A549 (cell line): Measurements from ENCODE around the gene FHIP1A. TPM values are rescaled to one million over a fixed set of nuclear protein-coding genes. Genes with fewer than 3 reads are reported as not detected.
A peak's percentile ranks its signal among the peaks of the same experiment; 100 is the strongest.

Experiments
- ATAC-seq, 2 experiments: fragments of 200-7000 bp in 1 of 2; fragments of >200 bp in 1 of 2; cut with Nextera tagmentation in 1 of 2; cut with Tn5 transposase in 1 of 2; 3 replicates each; pipeline versions ENCODE4 v1.8.0 to v1.9.1; 2018 to 2020; ENCODE audit warnings: mild to moderate bottlenecking in 1 of 2, moderate library complexity in 1 of 2
- CTCF ChIA-PET: fragments of 300-600 bp; sonication (Branson Sonifier 250); formaldehyde crosslinking; extraction: SDS; loops from one replicate; lab custom pipeline; 2021; ENCODE audit warnings: antibody characterized with exemption, inconsistent platforms; lab: Yijun Ruan, JAX
- POLR2A ChIA-PET: fragments of 350-600 bp; formaldehyde crosslinking; extraction: SDS; loops from one replicate; lab custom pipeline; 2021; ENCODE audit warnings: antibody characterized with exemption, inconsistent platforms; lab: Yijun Ruan, JAX
- DNase-seq, 2 experiments: peaks; one replicate each; pipeline versions ENCODE4 v3.0.0 to v3.0.0-alpha.2; 2011 to 2016; ENCODE audit warnings: low read depth in 1 of 2, low spot score in 1 of 2
- FAIRE-seq: peaks from 2 replicates; lab custom pipeline; 2011; peaks lifted over from hg19 to GRCh38; lab: Jason Lieb, UNC
- H3K27ac ChIP-seq, 2 experiments: fragments of >200 bp; sonication (Bioruptor Twin); formaldehyde crosslinking; 3 replicates each; pipeline ENCODE4 v1.5.1; 2016 to 2017
- H3K4me1 ChIP-seq: fragments of >200 bp; sonication (Bioruptor Twin); formaldehyde crosslinking; 3 replicates; pipeline ENCODE4 v1.6.1; 2016
- H3K4me2 ChIP-seq: fragments of >200 bp; sonication (Bioruptor Twin); formaldehyde crosslinking; 3 replicates; pipeline ENCODE4 v1.6.1; 2016
- H3K4me3 ChIP-seq: fragments of >200 bp; sonication (Bioruptor Twin); formaldehyde crosslinking; 3 replicates; pipeline ENCODE4 v1.5.1; 2016
- H3K9me3 ChIP-seq: fragments of >200 bp; sonication (Bioruptor Twin); formaldehyde crosslinking; 3 replicates; pipeline ENCODE4 v1.6.1; 2016
- CBX8 ChIP-seq: fragments of 200-600 bp; sonication (generic); IDR thresholded peaks from 2 replicates; pipeline ENCODE4 v1.6.1; 2016
- CHD4 ChIP-seq: fragments of 200-600 bp; sonication (generic); IDR thresholded peaks from 2 replicates; pipeline ENCODE4 v1.6.1; 2016; ENCODE audit warnings: antibody characterized with exemption, mild to moderate bottlenecking, borderline replicate concordance
- EHF ChIP-seq: fragments of 250-450 bp; sonication (Bioruptor Pico); IDR thresholded peaks from 2 replicates; pipeline ENCODE4 v1.5.0; 2020; ENCODE audit warnings: mild to moderate bottlenecking
- ESRRA ChIP-seq: fragments of 150-350 bp; IDR thresholded peaks from 2 replicates; pipeline ENCODE4 v1.6.1; 2014; ENCODE audit warnings: mild to moderate bottlenecking, low read length, borderline replicate concordance
- FOSL2 ChIP-seq, 2 experiments: fragments of 450-650 bp in 1 of 2; fragments of >200 bp in 1 of 2; sonication (Bioruptor Twin) in 1 of 2; formaldehyde crosslinking; IDR thresholded peaks; 2 replicates each; pipeline versions ENCODE4 v1.5.0 to v1.6.1; 2016 to 2020; ENCODE audit warnings: mild to moderate bottlenecking in 1 of 2, moderate library complexity in 1 of 2
- MAFK ChIP-seq: fragments of 450-650 bp; IDR thresholded peaks from 2 replicates; pipeline ENCODE4 v1.6.1; 2014; ENCODE audit not compliant: partially characterized antibody
- MYC ChIP-seq: IDR thresholded peaks from 2 replicates; pipeline ENCODE4 v1.6.1; 2012; ENCODE audit warnings: mild to moderate bottlenecking, inconsistent platforms, low read length, improper control_type of control experiment, borderline replicate concordance
- NFE2L2 ChIP-seq: fragments of 150-350 bp; conservative IDR thresholded peaks from 2 replicates; pipeline ENCODE4 v1.6.1; 2014; ENCODE audit warnings: low read length
- POLR2A ChIP-seq: IDR thresholded peaks from 2 replicates; pipeline ENCODE4 v1.6.1; 2012; ENCODE audit warnings: mild to moderate bottlenecking, low read length
- POLR2AphosphoS2 ChIP-seq: conservative IDR thresholded peaks from 2 replicates; pipeline ENCODE4 v1.6.1; 2012; ENCODE audit warnings: low read length, improper control_type of control experiment, inconsistent platforms
- RAD21 ChIP-seq, 2 experiments: fragments of >200 bp in 1 of 2; sonication (Bioruptor Twin) in 1 of 2; formaldehyde crosslinking in 1 of 2; IDR thresholded peaks in 1 of 2; conservative IDR thresholded peaks in 1 of 2; 2 replicates in 1 of 2; 3 replicates in 1 of 2; pipeline ENCODE4 v1.6.1; 2012 to 2018; ENCODE audit warnings: inconsistent platforms in 1 of 2
- SMC3 ChIP-seq: fragments of >200 bp; sonication (Bioruptor Twin); formaldehyde crosslinking; IDR thresholded peaks from 3 replicates; pipeline ENCODE4 v1.6.1; 2018; ENCODE audit warnings: inconsistent platforms
- TFCP2L1 ChIP-seq: fragments of 250-450 bp; sonication (Bioruptor Pico); IDR thresholded peaks from 2 replicates; pipeline ENCODE4 v1.5.0; 2021; ENCODE audit warnings: mild to moderate bottlenecking
- TP53 ChIP-seq: fragments of 250-450 bp; sonication (Bioruptor Pico); IDR thresholded peaks from 2 replicates; pipeline ENCODE4 v1.5.0; 2021; ENCODE audit warnings: mild to moderate bottlenecking, moderate library complexity
- ZC3H11A ChIP-seq: fragments of 450-650 bp; IDR thresholded peaks from 2 replicates; pipeline ENCODE4 v1.6.1; 2014; ENCODE audit warnings: antibody characterized with exemption, mild to moderate bottlenecking
- ZNF302 ChIP-seq: fragments of 250-450 bp; sonication (Bioruptor Pico); IDR thresholded peaks from 2 replicates; pipeline ENCODE4 v1.9.0; 2021; ENCODE audit warnings: inconsistent platforms, mild to moderate bottlenecking, moderate library complexity
- WGBS: methylation state at CpG from one replicate; pipeline ENCODE4 v1.1.6; 2017; ENCODE audit errors: missing lambda C conversion rate; 5-methylcytosine and 5-hydroxymethylcytosine counted together
- polyA plus RNA-seq, 4 experiments: library from polyadenylated mRNA; depleted of rRNA in 3 of 4; stranded (reverse); fragments of >200 nt; fragmentation: RNase III in 1 of 4; extraction: RNeasy Plus Mini Kit Qiagen cat#74134 plus additional on column Dnase treatment in 1 of 4; gene quantifications; 2 replicates in 3 of 4; 3 replicates in 1 of 4; pipeline ENCODE4 v1.2.3, GENCODE V29; 2011 to 2017
- TF ChIP-seq, protein P1 (sequence below): IDR thresholded peaks from 2 replicates; pipeline ENCODE4 v1.6.1; 2012
- TF ChIP-seq, protein P2 (sequence below): IDR thresholded peaks from 2 replicates; pipeline ENCODE4 v1.6.1; 2012; ENCODE audit warnings: low read depth, borderline replicate concordance
- TF ChIP-seq, protein P3 (sequence below): fragments of >200 bp; sonication (Bioruptor Twin); formaldehyde crosslinking; IDR thresholded peaks from 3 replicates; pipeline ENCODE4 v1.5.1; 2016
- TF ChIP-seq, protein P4 (sequence below): fragments of 450-650 bp; IDR thresholded peaks from 2 replicates; pipeline ENCODE4 v1.6.1; 2014; ENCODE audit warnings: antibody characterized with exemption
- TF ChIP-seq, protein P5 (sequence below): fragments of 150-350 bp; IDR thresholded peaks from 2 replicates; pipeline ENCODE4 v1.6.1; 2014; ENCODE audit warnings: low read depth, mild to moderate bottlenecking, low read length
- TF ChIP-seq, protein P6 (sequence below): fragments of >200 bp; sonication (Bioruptor Twin); formaldehyde crosslinking; IDR thresholded peaks from 2 replicates; pipeline ENCODE4 v1.6.1; 2016

Gene FHIP1A
- polyA plus RNA-seq, 2 of the 4 experiments (the other 2 are of a cell fraction) = 0.09 TPM

DNA sequence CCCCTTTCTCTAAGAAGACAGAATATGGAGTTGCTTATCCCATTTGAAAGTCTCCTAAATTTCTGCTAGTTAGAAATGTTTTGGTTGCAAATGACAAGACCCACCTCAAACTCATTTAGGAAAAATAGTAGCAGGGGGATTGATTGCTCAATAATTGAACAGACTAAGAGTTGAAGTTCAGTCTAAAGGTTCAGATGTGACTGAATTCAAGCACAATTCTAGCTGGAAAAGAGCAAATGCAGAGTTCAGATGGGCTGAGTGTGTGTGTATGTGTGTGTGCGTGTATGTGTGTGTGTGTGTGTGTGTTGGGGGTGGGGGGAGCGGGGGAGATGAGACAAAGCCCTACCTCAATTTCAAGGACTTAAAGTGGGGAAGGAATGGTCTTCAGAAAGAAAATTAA lies 47.9 kb upstream of the FHIP1A start (continued):
- TF ChIP-seq, protein P1, sequence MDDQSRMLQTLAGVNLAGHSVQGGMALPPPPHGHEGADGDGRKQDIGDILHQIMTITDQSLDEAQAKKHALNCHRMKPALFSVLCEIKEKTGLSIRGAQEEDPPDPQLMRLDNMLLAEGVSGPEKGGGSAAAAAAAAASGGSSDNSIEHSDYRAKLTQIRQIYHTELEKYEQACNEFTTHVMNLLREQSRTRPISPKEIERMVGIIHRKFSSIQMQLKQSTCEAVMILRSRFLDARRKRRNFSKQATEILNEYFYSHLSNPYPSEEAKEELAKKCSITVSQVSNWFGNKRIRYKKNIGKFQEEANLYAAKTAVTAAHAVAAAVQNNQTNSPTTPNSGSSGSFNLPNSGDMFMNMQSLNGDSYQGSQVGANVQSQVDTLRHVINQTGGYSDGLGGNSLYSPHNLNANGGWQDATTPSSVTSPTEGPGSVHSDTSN = no peak
- TF ChIP-seq CBX8 (no peak), SMC3 (no peak), POLR2A (no peak), TP53 (CRISPR knock-in tag) (no peak), MYC (no peak), FOSL2 (IDR thresholded peaks at IDR 0.05) (no peak), FOSL2 (CRISPR knock-in tag; IDR thresholded peaks at IDR 0.05) (no peak), POLR2AphosphoS2 (no peak)

DNA sequence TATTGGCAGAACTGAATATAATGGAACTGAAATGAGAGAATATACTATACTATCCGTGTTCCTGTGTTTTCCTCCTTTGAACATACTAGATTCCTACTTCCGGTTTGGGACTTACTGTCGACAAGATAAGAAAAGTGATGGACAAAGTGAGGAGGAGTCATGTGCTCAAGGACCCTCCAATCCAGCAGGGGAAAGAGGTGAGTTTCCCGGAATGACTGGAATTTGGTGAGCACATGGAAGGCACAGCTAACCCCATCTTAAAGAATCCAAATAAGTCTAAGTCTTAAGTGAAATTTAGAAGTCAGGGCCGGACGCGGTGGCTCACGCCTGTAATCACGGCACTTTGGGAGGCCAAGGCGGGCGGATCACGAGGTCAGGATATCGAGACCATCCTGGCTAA lies 47.0 kb upstream of the FHIP1A start:
- Histone ChIP-seq H3K4me2 (no peak overlapping the region; the same call in 2 of the 3 replicates), H3K4me3 (no peak overlapping the region), H3K9me3 (no peaks in the 10 kb centered on the region)
- POLR2A ChIA-PET = no interaction called here
- 84% methylated on average over 13 of the region's 13 CpGs for WGBS
- TF ChIP-seq, protein P2, sequence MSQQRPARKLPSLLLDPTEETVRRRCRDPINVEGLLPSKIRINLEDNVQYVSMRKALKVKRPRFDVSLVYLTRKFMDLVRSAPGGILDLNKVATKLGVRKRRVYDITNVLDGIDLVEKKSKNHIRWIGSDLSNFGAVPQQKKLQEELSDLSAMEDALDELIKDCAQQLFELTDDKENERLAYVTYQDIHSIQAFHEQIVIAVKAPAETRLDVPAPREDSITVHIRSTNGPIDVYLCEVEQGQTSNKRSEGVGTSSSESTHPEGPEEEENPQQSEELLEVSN = no peak
- no peak for TF ChIP-seq ESRRA
- TF ChIP-seq, all 56 proteins: peak for 0
- CTCF ChIA-PET = interaction anchor here (0.9 to 2.3 kb wide), 13 partner anchors 9 to 265 kb away, joined by 3 to 8 read pairs (median 3); no protein-coding TSS in a partner anchor
- ATAC-seq = no peak
- Histone ChIP-seq H3K27ac (no peak overlapping the region), H3K4me1 (no peaks in the 10 kb centered on the region)
- no peak for FAIRE-seq
- DNase-seq = no peak

DNA sequence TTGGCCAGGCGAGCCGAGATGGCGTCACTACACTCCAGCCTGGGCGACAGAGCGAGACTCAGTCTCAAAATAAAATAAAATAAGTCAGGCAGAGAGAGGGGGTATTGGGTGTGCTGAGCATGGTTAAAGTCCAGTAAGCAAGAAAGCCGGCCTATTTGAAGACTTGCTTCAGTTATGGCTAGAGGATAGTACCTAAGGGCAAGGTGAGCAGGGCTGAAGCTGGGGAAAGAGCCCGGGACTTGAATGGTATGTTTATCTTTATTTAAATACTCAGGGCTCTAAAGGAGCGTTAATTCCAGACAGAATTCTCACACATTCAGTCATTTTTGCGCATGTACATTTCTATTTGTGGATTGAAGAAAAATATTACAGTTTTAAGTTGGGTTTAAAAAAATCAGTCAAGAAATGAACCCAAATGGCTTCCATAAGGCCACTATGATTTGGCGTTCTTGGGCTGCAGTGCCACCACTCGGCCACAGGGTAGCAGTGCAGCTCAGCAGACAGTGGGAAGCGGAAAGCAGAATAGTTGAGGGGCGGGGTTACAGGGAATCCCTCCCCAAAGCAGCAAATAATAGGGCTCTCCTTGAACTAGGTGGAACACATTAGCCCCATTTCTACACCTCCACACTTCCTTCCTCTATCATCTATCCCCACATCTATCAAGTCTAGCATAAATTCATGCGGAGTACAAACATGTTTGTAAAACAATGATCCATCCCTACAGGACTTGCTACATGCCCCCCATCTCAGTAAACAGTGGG lies 46.4 kb upstream of the FHIP1A start:
- FAIRE-seq = no peak
- TF ChIP-seq, protein P3, sequence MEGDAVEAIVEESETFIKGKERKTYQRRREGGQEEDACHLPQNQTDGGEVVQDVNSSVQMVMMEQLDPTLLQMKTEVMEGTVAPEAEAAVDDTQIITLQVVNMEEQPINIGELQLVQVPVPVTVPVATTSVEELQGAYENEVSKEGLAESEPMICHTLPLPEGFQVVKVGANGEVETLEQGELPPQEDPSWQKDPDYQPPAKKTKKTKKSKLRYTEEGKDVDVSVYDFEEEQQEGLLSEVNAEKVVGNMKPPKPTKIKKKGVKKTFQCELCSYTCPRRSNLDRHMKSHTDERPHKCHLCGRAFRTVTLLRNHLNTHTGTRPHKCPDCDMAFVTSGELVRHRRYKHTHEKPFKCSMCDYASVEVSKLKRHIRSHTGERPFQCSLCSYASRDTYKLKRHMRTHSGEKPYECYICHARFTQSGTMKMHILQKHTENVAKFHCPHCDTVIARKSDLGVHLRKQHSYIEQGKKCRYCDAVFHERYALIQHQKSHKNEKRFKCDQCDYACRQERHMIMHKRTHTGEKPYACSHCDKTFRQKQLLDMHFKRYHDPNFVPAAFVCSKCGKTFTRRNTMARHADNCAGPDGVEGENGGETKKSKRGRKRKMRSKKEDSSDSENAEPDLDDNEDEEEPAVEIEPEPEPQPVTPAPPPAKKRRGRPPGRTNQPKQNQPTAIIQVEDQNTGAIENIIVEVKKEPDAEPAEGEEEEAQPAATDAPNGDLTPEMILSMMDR = peak; percentile 77
- TF ChIP-seq RAD21 (conservative IDR thresholded peaks at IDR 0.05 in 1 of 2, IDR thresholded peaks at IDR 0.05 in 1 of 2) (peak; percentile 92 to 95), SMC3 (peak; percentile 91), ZNF302 (no peak), CHD4 (no peak)
- TF ChIP-seq, all 56 proteins: peak for 3
- no peaks in the 10 kb centered on the region for H3K9me3 ChIP-seq
- DNase-seq = peak; percentile 61 to 83
- H3K4me1 ChIP-seq = no peaks in the 10 kb centered on the region
- 0 out of 3 replicates have a peak overlapping the region, but pooled peaks have one; percentile 22 for H3K4me3 ChIP-seq
- 26% methylated on average over 12 of the region's 14 CpGs for WGBS
- ATAC-seq = peak; percentile 98 to 99
- peak overlapping the region; percentile 42 to 52; a peak in 4 of 6 replicates for H3K27ac ChIP-seq
- ChIA-PET CTCF (interaction anchor here (0.9 to 2.3 kb wide), 15 partner anchors 9 to 264 kb away, joined by 3 to 9 read pairs (median 3); no protein-coding TSS in a partner anchor), POLR2A (interaction anchor here (0.7 kb wide), 1 partner anchor 37 kb away, joined by 3 read pairs; the partner anchor contains the start of gene SH3D19)
- H3K4me2 ChIP-seq = peak overlapping the region; percentile 72

DNA sequence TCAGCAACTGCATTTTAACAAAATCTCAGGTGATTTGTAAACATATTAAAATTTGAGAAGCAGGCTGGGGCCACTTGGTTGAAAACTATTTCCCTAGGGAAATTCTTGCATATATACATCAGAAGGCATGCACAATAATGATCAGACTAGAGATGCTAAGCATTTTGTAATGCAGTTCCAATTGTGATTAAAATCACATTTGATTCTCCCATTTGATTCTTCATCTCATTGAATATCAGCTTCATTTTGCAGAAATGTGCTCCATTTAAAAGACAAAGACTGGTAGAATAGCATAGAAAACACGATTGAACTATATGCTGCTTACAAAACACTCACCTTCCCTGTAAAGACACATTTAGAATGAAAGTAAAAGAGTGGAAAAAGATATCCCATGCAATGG lies 32.4 kb upstream of the FHIP1A start:
- WGBS = 10% methylated on average over 1 of the region's 1 CpG
- ATAC-seq (no peak), DNase-seq (no peak), FAIRE-seq (no peak)
- TF ChIP-seq, protein P4, sequence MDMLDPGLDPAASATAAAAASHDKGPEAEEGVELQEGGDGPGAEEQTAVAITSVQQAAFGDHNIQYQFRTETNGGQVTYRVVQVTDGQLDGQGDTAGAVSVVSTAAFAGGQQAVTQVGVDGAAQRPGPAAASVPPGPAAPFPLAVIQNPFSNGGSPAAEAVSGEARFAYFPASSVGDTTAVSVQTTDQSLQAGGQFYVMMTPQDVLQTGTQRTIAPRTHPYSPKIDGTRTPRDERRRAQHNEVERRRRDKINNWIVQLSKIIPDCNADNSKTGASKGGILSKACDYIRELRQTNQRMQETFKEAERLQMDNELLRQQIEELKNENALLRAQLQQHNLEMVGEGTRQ = no peak
- TF ChIP-seq EHF (CRISPR knock-in tag) = no peak
- TF ChIP-seq POLR2AphosphoS2 = no peak
- TF ChIP-seq NFE2L2 = no peak
- no peak for TF ChIP-seq MAFK
- TF ChIP-seq ZC3H11A = no peak
- no peak for TF ChIP-seq TFCP2L1 (CRISPR knock-in tag)
- TF ChIP-seq, protein P5, sequence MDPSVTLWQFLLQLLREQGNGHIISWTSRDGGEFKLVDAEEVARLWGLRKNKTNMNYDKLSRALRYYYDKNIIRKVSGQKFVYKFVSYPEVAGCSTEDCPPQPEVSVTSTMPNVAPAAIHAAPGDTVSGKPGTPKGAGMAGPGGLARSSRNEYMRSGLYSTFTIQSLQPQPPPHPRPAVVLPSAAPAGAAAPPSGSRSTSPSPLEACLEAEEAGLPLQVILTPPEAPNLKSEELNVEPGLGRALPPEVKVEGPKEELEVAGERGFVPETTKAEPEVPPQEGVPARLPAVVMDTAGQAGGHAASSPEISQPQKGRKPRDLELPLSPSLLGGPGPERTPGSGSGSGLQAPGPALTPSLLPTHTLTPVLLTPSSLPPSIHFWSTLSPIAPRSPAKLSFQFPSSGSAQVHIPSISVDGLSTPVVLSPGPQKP = no peak
- TF ChIP-seq, protein P6, sequence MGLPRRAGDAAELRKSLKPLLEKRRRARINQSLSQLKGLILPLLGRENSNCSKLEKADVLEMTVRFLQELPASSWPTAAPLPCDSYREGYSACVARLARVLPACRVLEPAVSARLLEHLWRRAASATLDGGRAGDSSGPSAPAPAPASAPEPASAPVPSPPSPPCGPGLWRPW = no peak
- no peak for TF ChIP-seq POLR2A
- Histone ChIP-seq H3K27ac (no peak overlapping the region), H3K4me3 (no peak overlapping the region), H3K4me2 (no peak overlapping the region), H3K9me3 (0 out of 3 replicates have a peak, but pooled peaks cover 3% of the 10 kb centered on the region), H3K4me1 (no peaks in the 10 kb centered on the region)
- POLR2A ChIA-PET = no interaction called here
- CTCF ChIA-PET = no interaction called here
